ENCODE measurements around the gene DPP7. TPM values are rescaled to one million over a fixed set of nuclear protein-coding genes. Genes with fewer than 3 reads are reported as not detected.

Gene DPP7
- total and polyA plus RNA-seq, 2 of the 8 experiments (the other 6 are each of a cell fraction or from before 2014, with no cell fraction given): 21.2 to 26.8 TPM

GRCh38 chr9:137071282-137071681 is 43.3 kb downstream of the DPP7 start:
- no peak overlapping the region for H3K27ac ChIP-seq (ENCODE audit: low read depth, low read length)
- CTCF ChIA-PET (ENCODE audit: partially characterized antibody): interaction anchor here (0.8 to 13.5 kb wide), 10 partner anchors 9 to 156 kb away, joined by 3 to 291 read pairs (median 36); partner anchors contain the start of genes ABCA2, ENTPD2, FUT7 and MAN1B1
- 0 out of 2 replicates have a peak overlapping the region, but pooled peaks have one; percentile 3 for H2AFZ ChIP-seq (ENCODE audit: low read length)
- no peak for TF ChIP-seq KDM1A (IDR thresholded peaks at IDR 0.05; ENCODE audit: borderline replicate concordance, low read length)
- no peak for TF ChIP-seq HDAC2 (IDR thresholded peaks at IDR 0.05; ENCODE audit: borderline replicate concordance in 1 of 2, low read depth in 2 of 2, low read length in 2 of 2)
- TF ChIP-seq TBP (IDR thresholded peaks at IDR 0.05; ENCODE audit: low read depth, low read length): no peak
- no peak for TF ChIP-seq EP300 (IDR thresholded peaks at IDR 0.05; ENCODE audit: borderline replicate concordance in 1 of 2, low read depth in 2 of 2, low read length in 2 of 2)
- no peak for TF ChIP-seq POU5F1 (IDR thresholded peaks at IDR 0.05; ENCODE audit: low read depth, low read length)
- no peak for TF ChIP-seq SP2 (IDR thresholded peaks at IDR 0.05; ENCODE audit: low read length)
- TF ChIP-seq CEBPB (IDR thresholded peaks at IDR 0.05; ENCODE audit: low read depth, low read length): no peak
- no peak for TF ChIP-seq TCF12 (IDR thresholded peaks at IDR 0.05; ENCODE audit: low read depth, low read length)
- no peak for TF ChIP-seq RNF2 (IDR thresholded peaks at IDR 0.05; ENCODE audit: borderline replicate concordance, low read depth, low read length, missing control alignments, poor library complexity, severe bottlenecking)
- TF ChIP-seq SAP30 (IDR thresholded peaks at IDR 0.05; ENCODE audit: insufficient read depth, insufficient replicate concordance, low read length): no peak

More at GRCh38 chr9:137071282-137071681, 43.3 kb downstream of the DPP7 start:
- H2BK12ac ChIP-seq (ENCODE audit: low read depth, low read length): peak overlapping the region; percentile 98; the same call in 1 of the 2 replicates
- 0 out of 2 replicates have a peak overlapping the region, but pooled peaks have one; percentile 48 for H4K8ac ChIP-seq (ENCODE audit: extremely low read depth, insufficient read depth, low read length)
- peaks cover 2 to 21% (median 8%) of the 10 kb centered on the region in 4 experiments; a peak in 6 of 7 replicates for H3K27me3 ChIP-seq (replicated peaks in 1 of 4; ENCODE audit: control insufficient read depth in 3 of 4, extremely low read depth in 1 of 4, insufficient read depth in 3 of 4, low read length in 3 of 4)
- peak overlapping the region; percentile 71 for H4K91ac ChIP-seq (replicated peaks; ENCODE audit: insufficient read length, low read length)
- H2AK5ac ChIP-seq (ENCODE audit: low read depth, low read length): peak overlapping the region; percentile 99; the same call in 1 of the 2 replicates
- no peaks in the 10 kb centered on the region for H3K9me3 ChIP-seq (ENCODE audit: insufficient read depth in 2 of 2, low read depth in 1 of 2, low read length in 1 of 2)
- peaks cover 18 to 21% of the 10 kb centered on the region in 2 experiments for H4K20me1 ChIP-seq (replicated peaks in 1 of 2; ENCODE audit: control insufficient read depth in 1 of 2, insufficient read depth in 2 of 2, low read length in 2 of 2)
- H3K79me1 ChIP-seq (ENCODE audit: low read depth, low read length): peaks cover 2% of the 10 kb centered on the region; the same call in 1 of the 2 replicates
- H3K4me3 ChIP-seq (ENCODE audit: extremely low read depth in 1 of 4, insufficient read depth in 2 of 4, low read depth in 3 of 4, low read length in 4 of 4): peak overlapping the region in 1 of 4 experiments; percentile 64; a peak in 2 of 8 replicates
- 80% methylated on average over 2 of the region's 2 CpGs; no CpG with 5 or more reads in 1 of the 2 experiments for WGBS, 2 experiments (ENCODE audit: extremely low coverage in 1 of 2, insufficient coverage in 1 of 2, insufficient read length in 1 of 2, insufficient replicate concordance in 2 of 2, low coverage in 1 of 2, low lambda C conversion rate in 2 of 2, missing lambda C conversion rate in 1 of 2)
- POLR2A ChIA-PET (ENCODE audit: partially characterized antibody): interaction anchor here (0.9 to 2.0 kb wide), 6 partner anchors 15 to 171 kb away, joined by 3 to 6 read pairs (median 4); partner anchors contain the start of gene MAN1B1
- no peak for DNase-seq (ENCODE audit: low read depth in 1 of 2, low spot score in 2 of 2)
- peaks cover 13% of the 10 kb centered on the region for H3K23me2 ChIP-seq (ENCODE audit: low read depth, low read length)
- no peaks in the 10 kb centered on the region for H3K36me3 ChIP-seq (ENCODE audit: control insufficient read depth in 2 of 4, insufficient read depth in 4 of 4, low read length in 3 of 4)
- peak overlapping the region; percentile 98 for H2BK15ac ChIP-seq (ENCODE audit: low read length)
- peak overlapping the region; percentile 1 for H3K56ac ChIP-seq (replicated peaks; ENCODE audit: insufficient read length, low read depth, low read length)
- peak overlapping the region; percentile 44; the same call in 1 of the 2 replicates for H2BK5ac ChIP-seq (ENCODE audit: low read depth, low read length)
- H3K23ac ChIP-seq (ENCODE audit: insufficient read length): no peak overlapping the region
- H3K4me1 ChIP-seq (replicated peaks in 1 of 4; ENCODE audit: control insufficient read depth in 3 of 4, insufficient read depth in 4 of 4, low read length in 3 of 4): peaks cover 0 to 27% (median 21%) of the 10 kb centered on the region in 4 experiments; a peak in 6 of 7 replicates
- peak overlapping the region; percentile 29 for H4K5ac ChIP-seq (ENCODE audit: insufficient read length, low read depth, low read length)
- H3K79me2 ChIP-seq (ENCODE audit: control insufficient read depth in 1 of 2, insufficient read depth in 2 of 2, low read length in 2 of 2): no peaks in the 10 kb centered on the region
- no peak for FAIRE-seq
- peak overlapping the region; percentile 90 for H2BK20ac ChIP-seq (ENCODE audit: low read length)
- peak overlapping the region; percentile 81 for H3K18ac ChIP-seq (ENCODE audit: extremely low read depth, low read length)
- H2BK120ac ChIP-seq (replicated peaks; ENCODE audit: low read depth, low read length): peak overlapping the region; percentile 83
- H3K4ac ChIP-seq (replicated peaks; ENCODE audit: insufficient read length, low read depth, low read length): peak overlapping the region; percentile 24
- no peak overlapping the region for H3K9ac ChIP-seq (replicated peaks in 1 of 4; ENCODE audit: extremely low read depth in 1 of 4, low read depth in 3 of 4, low read length in 3 of 4)
- H3K14ac ChIP-seq (ENCODE audit: insufficient read length): no peak overlapping the region
- H3K4me2 ChIP-seq (ENCODE audit: insufficient read depth in 1 of 2, low read depth in 2 of 2, low read length in 2 of 2): peak overlapping the region; percentile 68 to 73
